Dedifferentiated amniotic fluid mesenchymal stem cell (primary cell): ENCODE measurements around the gene ALG3.
"Not testable (repeated sequence)": the region's sequence is repeated elsewhere in the genome, so short reads cannot be mapped to it uniquely, and the experiment has no call there.

Experiments used
- DNase-seq: peaks from one replicate; pipeline ENCODE4 v3.0.0-alpha.2; 2016; ENCODE audit errors: extremely low spot score

The ALG3 gene

DNA sequence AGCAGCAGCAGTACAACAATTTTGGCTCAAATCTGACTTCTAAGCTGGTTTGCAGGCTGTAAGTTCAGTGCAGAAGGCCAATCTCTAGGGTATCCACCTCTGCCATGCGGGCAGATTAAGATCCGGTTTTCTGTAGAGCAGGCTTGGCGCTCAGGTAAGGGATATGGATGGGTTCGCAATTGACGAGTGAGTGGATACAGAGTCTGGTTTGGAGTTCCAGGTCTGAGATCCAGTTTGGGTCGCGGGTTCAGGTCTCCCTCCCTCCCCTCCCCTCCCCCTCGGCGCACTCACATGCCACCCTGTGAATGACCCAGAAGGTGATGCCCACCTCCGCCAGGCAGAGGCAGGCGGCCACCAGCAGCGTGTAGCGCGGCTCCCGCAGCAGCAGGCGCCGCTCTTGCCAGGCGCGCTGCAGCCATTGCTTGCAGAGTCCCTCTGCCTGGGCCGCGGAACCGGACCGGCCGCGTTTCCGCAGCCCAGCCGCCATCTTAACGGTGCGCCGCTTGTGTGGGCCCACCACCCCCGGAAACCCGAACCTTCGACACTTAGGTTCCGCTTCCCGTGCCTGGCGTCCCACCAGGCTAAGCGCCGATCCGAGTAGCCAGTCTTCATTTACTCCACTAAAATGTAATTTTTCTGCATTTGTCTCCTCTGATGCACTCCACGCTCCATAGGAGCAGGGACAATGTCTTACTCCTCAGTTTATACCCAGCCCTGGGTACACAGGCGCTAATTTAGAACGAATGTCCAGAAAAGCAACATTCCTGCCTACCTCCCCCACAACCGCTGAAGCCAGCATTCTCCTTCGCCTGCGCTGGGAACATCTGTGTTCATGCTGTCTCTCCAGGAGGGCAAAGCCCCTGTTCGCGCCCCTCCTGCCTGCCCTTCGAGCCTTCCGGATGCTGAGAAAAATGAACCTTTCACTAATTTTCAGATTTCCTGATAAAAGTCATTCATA lies at the start of gene ALG3:
Gene ALG3, minus strand, starts transcription at position 509 of the 958 bp plus-strand sequence. Its CDS starts 22 bp downstream, at position 487.
- peak; percentile 81 for DNase-seq

DNA sequence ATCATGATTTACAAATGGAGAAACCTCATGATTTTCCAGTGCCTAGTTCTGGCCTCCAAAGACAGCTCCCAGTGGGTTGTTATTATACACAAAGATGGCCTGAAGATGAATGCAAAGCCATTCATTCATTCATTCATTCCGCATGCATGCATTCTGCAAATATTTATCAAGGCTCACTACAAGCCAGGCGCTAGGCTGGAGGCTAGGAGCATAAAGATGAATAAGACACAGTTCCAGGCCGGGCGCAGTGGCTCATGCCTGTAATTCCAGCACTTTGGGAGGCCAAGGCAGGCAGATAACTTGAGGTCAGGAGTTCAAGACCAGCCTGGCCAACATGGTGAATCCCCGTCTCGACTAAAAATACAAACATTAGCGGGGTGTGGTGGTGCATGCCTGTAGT lies 47.9 kb upstream of the ALG3 start:
- no peak for DNase-seq

GRCh38 chr3:184295771-184296170 lies 47.0 kb upstream of the ALG3 start:
- DNase-seq = no peak

- no peak for DNase-seq
Observed at GRCh38 chr3:184291738-184292445, 43.1 kb upstream of the ALG3 start.

- no peak for DNase-seq
Observed at GRCh38 chr3:184291044-184291737, 42.4 kb upstream of the ALG3 start.

DNA sequence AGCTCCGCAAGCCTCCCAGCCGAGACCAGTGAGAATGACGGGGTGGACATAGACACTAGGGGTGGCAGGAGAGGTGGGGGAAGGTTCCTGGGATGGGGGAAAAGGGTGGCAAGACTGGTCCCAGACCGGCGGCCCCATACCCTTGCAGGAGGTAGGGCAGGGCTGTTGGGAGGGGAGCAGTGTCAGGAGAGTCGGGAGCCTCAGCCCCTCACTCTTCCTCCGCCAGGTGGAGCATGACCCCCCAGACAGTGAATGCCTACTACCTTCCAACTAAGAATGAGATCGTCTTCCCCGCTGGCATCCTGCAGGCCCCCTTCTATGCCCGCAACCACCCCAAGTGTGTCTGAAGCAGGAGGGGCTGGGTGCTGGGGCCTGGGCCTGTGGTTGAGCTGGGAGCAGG lies 41.6 kb upstream of the ALG3 start:
- no peak for DNase-seq

- DNase-seq = peak; percentile 36
Observed at GRCh38 chr3:184289426-184289938, 40.7 kb upstream of the ALG3 start.

GRCh38 chr3:184284696-184285095 lies 35.9 kb upstream of the ALG3 start:
- peak; percentile 54 for DNase-seq

DNA sequence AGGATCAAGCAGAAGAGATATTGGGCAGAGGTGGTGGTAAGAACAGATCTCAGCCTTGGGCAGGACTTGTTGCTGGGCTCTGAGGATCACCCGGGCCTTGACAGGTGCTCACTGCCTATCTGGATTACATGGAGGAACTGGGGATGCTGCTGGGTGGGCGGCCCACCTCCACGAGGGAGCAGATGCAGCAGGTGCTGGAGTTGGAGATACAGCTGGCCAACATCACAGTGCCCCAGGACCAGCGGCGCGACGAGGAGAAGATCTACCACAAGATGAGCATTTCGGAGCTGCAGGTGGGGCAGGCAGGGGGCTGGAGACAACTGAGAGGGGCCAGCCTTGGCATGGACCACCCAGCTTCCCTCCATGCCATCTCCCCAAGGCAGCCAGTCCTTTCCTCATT lies 34.9 kb upstream of the ALG3 start:
- no peak for DNase-seq

DNA sequence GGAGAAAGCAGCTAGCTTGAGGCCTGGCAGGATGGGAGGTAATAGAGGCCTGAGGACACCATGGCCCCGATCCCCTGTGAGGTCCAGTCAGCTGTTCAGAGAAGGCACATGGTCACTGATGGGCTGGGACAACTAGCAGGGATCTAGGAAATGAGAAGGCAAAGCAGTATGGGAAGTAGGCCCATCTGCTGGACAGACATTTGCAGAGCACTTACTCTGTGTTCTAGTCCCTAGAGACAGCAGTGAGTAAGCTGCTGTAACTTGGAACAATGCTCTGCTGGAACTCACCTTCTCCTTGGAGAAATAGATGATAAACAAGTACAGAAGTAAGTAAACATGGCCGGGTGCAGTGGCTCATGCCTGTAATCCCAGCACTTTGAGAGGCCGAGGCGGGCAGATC lies 34.2 kb upstream of the ALG3 start:
- no peak for DNase-seq

- no peak for DNase-seq
Observed at GRCh38 chr3:184277366-184277765, 28.6 kb upstream of the ALG3 start.

DNA sequence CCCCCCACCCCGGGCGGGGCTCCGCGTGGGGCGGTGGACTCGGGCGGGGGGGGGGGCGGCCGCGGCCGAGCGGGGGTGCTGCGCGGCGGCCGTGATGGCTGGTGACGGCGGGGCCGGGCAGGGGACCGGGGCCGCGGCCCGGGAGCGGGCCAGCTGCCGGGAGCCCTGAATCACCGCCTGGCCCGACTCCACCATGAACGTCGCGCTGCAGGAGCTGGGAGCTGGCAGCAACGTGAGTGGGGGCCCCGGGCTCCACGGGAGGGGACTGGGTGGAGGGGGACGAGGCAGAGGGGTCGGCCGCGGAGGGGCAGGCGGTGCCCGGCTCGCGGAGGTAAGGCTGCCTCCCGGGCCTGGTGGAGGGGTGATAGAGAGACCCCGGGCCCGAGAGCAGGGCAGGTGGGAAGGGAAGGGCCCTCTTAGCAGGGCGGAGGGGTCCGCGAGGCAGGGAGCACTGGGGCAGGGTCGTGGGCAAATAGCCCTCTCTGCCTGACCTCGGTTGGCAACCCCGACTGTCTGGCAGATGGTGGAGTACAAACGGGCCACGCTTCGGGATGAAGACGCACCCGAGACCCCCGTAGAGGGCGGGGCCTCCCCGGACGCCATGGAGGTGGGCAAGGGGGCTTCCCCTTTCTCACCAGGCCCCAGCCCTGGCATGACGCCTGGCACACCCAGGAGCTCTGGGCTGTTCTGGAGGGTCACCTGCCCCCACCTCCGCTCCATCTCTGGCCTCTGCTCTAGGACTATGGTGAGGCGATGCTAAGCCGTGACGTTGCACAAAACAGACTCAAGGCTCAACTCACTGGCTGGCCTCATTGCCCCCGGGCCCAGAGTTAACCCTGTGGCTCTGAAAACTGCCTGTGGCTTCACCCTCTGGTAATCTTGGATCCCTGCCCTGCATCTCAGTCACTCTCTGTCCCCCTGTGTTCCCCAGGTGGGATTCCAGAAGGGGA lies 27.5 kb upstream of the ALG3 start, which contains the start of gene ECE2:
Gene ECE2, plus strand, starts transcription at position 62 of the 950 bp plus-strand sequence. Its CDS starts 132 bp downstream, at position 194.
- no peak for DNase-seq

- no peak for DNase-seq
Observed at GRCh38 chr3:184275381-184275701, 26.6 kb upstream of the ALG3 start.

DNA sequence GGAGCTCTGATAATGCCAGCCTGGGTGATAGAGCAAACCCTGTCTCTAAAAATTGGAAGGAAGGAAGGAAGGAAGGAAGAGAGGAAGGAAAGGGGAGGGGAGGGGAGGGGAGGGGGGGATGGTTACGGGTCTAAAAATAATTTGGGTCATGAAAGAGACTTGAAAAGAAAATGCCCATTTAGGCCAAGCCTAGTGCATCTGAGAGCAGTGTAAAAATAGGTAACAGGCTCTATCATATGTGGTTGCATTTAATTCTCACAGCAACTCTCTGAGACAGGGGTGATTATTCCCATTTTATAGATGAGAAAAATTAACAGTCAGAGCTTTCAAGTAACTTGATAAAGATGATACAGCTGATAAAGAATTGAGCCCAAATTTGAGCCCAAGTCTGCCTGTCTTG lies 23.5 kb upstream of the ALG3 start:
- no peak for DNase-seq

DNA sequence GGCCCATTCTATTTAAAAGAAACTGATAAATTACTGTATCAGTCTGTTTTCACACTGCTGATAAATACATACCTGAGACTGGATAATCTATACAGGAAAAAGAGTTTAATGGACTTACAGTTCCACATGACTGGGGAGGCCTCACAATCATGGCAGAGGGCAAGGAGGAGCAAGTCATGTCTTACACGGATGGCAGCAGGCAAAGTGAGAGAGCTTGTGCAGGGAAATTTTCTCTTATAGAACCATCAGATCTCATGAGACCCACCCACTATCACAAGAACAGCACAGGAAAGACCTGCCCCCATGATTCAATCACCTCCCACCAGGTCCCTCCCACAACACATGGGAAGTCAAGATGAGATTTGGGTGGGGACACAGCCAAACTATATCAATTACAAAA lies 18.5 kb upstream of the ALG3 start:
- not testable (repeated sequence) for DNase-seq

- DNase-seq = no peak
Observed at GRCh38 chr3:184262764-184263179, 14.0 kb upstream of the ALG3 start.

DNA sequence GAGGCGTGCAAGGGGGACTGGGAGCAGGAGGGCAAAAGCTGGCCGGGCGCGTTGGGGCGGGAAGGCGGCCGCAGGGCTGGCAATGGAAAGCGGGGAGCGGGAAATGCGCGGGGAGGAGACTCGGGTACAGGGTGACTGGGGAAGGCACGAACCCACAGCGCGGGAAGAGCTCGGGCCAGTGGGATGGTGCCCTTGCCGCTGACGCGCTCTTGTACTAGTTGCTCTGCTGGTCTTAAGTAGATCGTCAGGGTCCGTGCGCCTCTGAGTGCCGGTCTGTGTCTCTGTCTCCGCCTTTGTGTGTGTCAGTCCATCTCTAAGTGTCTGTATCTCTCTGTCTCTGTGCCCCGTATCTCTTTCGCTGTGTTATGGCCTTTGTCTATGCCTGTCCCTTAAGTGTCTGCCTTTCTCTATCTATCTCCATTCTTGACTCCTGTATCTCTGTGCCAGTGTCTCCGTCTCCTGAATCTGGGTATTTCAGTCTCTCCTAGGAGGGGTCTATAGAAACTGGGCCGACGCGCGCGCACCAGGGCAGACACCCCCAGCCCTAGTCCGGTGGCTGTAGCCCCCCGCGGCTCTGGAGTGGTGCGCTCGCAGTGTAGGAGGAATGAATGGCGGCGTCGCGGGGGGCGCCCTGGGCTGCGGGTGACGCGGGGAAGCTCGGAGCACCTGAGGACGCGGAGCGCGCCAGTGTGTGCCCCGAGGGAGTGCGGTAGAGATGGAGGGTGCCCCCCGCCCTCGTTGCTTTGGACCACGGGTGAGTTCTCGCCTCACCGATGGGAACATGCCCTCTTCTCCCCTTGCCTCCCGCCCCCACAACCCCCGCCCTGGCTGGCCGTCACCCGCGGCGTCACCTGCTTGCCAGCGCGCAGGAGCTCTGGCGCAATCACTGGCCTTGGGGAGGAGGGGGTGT lies 13.3 kb upstream of the ALG3 start:
- no peak for DNase-seq

- no peak for DNase-seq
Observed at GRCh38 chr3:184261270-184261853, 12.6 kb upstream of the ALG3 start, which contains the start of gene CAMK2N2. Gene CAMK2N2 (minus strand): TSS chr3:184261553. CDS start chr3:184261285, 268 bp downstream.

DNA sequence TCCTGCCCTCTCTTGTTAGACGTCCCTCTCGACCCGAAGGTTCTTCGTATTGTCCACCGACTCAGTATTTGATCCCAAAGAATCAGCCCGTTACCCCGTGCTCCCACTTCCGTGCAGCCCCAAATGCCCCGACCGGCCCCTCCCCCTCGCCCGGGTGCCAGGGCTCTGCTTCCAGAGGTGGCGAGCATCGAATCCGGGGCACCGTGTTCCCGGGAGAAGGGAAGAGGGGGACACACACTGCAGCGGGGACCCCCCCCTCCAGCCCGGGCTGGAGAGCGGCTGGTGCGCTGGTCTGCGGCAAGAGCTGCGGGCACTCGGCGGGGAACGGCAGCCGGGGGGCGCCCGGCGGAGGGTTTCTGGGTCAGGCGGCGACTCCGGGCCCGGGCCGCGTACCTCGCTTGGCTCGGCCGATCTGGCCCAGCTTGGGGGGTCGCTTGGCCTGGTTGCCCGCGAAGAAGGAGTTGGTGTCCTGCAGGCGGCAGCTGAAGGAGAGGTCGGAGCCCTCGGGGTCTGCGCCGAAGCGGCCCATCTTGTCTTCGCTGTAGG lies 12.0 kb upstream of the ALG3 start:
- no peak for DNase-seq
